ENCODE measurements around the gene HRAS. TPM values are rescaled to one million over a fixed set of nuclear protein-coding genes. Genes with fewer than 3 reads are reported as not detected.

HRAS gene
- total RNA-seq, 3 donors from 2014 or later (not counting 1 experiment from before 2014, with no cell fraction given), result 27.6 to 35.0 (median 30.6) TPM

DNA sequence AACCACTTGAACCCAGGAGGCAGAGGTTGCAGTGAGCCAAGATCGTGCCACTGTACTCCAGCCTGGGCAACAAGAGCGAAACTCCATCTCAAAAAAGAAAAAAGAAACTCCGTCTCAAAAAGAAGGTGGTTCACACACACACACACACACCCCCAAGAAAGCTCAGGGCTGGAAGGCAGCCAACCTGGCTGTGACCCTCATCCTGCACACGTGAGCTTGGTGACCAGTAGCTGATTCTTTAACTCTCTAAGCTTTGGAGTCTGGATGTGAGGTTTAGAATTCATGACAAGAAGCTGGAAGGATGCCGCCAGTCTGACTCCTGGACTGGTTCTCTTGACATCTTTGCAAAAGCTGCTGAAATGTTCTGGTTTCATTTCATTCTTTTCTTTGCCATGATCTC, 26.4 kb downstream of the HRAS start:
- no peak overlapping the region for H3K4me3 ChIP-seq (ENCODE audit: low read length)
- 88% methylated on average over 3 of the region's 5 CpGs for WGBS (ENCODE audit: insufficient coverage)
- Mint-ChIP-seq H3K4me1 (peaks cover 8 to 18% of the 10 kb centered on the region in 2 donors), H3K9me3 (no peaks in the 10 kb centered on the region), H3K4me3 (peak overlapping the region; percentile 17), H3K27ac (no peak overlapping the region), H3K27me3 (ENCODE audit: low read depth in 2 of 2) (no peaks in the 10 kb centered on the region), H3K36me3 (no peaks in the 10 kb centered on the region)
- ATAC-seq (no peak), DNase-seq (no peak)
- intact Hi-C loops (cut with micrococcal nuclease), result loop anchor here (5.0 kb wide), 1 partner anchor 102 kb away; no protein-coding TSS in a partner anchor
- H3K27ac ChIP-seq (ENCODE audit: low read length), result no peak overlapping the region
- peaks cover 33% of the 10 kb centered on the region for H3K4me1 ChIP-seq (ENCODE audit: control insufficient read depth, insufficient read depth, low read length)
- TF ChIP-seq, protein P1, sequence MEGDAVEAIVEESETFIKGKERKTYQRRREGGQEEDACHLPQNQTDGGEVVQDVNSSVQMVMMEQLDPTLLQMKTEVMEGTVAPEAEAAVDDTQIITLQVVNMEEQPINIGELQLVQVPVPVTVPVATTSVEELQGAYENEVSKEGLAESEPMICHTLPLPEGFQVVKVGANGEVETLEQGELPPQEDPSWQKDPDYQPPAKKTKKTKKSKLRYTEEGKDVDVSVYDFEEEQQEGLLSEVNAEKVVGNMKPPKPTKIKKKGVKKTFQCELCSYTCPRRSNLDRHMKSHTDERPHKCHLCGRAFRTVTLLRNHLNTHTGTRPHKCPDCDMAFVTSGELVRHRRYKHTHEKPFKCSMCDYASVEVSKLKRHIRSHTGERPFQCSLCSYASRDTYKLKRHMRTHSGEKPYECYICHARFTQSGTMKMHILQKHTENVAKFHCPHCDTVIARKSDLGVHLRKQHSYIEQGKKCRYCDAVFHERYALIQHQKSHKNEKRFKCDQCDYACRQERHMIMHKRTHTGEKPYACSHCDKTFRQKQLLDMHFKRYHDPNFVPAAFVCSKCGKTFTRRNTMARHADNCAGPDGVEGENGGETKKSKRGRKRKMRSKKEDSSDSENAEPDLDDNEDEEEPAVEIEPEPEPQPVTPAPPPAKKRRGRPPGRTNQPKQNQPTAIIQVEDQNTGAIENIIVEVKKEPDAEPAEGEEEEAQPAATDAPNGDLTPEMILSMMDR (IDR thresholded peaks at IDR 0.05), result no peak
- H3K27me3 ChIP-seq (ENCODE audit: control insufficient read depth, insufficient read depth, low read length), result no peaks in the 10 kb centered on the region
- peaks cover 6% of the 10 kb centered on the region for H3K36me3 ChIP-seq (ENCODE audit: control insufficient read depth, insufficient read depth, low read length)
- no peaks in the 10 kb centered on the region for H3K9me3 ChIP-seq (ENCODE audit: control insufficient read depth, insufficient read depth, low read length)

DNA sequence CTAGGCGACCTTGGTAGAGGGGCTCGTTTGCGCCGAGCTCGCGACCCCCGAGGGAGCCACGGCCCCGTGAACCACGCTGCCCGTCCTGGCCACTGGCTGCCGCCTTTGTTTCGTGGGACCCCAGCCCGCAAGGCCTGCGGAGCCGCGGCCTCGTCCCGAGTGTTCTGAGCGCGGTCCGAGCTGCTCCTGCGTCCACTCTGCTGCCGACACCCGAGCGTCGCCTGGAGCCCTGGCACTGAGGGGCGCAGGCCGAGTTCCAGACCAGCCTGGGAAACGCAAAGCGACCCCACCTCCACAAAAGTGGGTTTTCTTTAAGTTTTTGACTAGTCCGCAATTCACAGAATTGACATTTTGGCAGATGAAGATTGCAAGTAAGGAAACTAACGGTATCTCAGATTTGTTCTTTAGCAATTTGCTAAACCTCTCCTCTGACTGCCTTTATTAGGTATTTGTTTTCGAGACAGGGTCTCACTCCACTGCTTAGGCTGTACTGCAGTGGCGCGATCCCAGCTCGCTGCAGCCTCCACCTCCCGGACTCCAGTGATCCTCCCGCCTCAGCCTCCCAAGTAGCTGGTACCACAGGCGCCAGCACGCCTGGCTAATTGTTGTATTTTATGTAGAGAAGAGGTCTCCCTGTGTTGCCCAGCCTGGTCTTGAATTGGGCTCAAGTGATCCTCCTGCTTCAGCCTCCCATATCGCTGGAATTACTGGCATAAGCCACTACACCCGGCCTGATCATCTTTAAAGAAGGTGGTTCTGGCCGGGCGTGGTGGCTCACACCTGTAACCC, 27.5 kb downstream of the HRAS start:
- Mint-ChIP-seq H3K27me3 (ENCODE audit: low read depth in 2 of 2) (no peaks in the 10 kb centered on the region), H3K27ac (peak overlapping the region in 1 of 2 donors; percentile 99), H3K9me3 (no peaks in the 10 kb centered on the region), H3K36me3 (no peaks in the 10 kb centered on the region), H3K4me3 (peak overlapping the region; percentile 31), H3K4me1 (peaks cover 8 to 18% of the 10 kb centered on the region in 2 donors)
- intact Hi-C loops (cut with micrococcal nuclease), result loop anchor here (2.0 to 5.0 kb wide), 3 partner anchors 57 to 239 kb away; partner anchors contain the start of gene PTDSS2
- Histone ChIP-seq H3K36me3 (ENCODE audit: control insufficient read depth, insufficient read depth, low read length) (peaks cover 6% of the 10 kb centered on the region), H3K27ac (ENCODE audit: low read length) (no peak overlapping the region), H3K9me3 (ENCODE audit: control insufficient read depth, insufficient read depth, low read length) (no peaks in the 10 kb centered on the region), H3K4me1 (ENCODE audit: control insufficient read depth, insufficient read depth, low read length) (peaks cover 41% of the 10 kb centered on the region), H3K4me3 (ENCODE audit: low read length) (peak overlapping the region; percentile 17), H3K27me3 (ENCODE audit: control insufficient read depth, insufficient read depth, low read length) (no peaks in the 10 kb centered on the region)
- 44% methylated on average over 45 of the region's 45 CpGs for WGBS (ENCODE audit: insufficient coverage)
- TF ChIP-seq, protein P1 (IDR thresholded peaks at IDR 0.05), result no peak
- DNase-seq (no peak), ATAC-seq (no peak)

DNA sequence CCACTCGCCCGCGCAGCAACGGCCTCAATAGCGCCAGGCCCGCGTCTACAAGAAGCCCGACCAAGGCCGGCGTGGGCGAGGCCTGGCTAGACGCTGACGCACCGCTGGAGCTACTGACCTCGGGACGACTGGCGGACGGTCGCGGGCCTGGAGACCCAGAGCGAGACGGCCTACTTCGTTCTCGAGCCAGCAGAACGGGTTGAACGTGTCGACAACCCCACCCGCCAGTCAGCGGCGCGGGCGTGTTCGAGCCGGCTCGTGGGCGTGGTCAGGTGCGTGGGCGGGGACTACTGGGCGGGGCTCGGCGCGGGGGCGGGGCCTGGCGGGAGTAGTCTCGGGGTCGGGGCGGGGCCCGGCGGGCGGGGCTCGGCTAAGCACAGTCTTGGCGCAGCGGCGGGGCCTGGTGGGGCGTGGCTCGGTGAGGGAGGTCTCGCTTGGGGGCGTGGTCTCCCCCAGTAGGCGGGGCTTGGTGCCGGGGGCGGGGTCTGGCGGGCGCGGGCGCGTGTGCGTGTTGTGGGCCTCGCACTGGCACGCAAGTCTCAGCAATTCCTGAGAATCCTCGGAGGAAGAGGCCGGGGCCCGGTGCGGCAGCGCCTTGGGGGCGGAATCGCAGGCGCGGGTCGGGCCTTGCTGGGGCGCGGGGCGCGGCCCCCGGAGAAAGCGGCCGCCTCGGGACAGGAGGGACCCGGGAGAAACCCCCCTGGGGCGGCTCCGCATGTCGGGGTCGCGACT, 28.2 kb downstream of the HRAS start, which contains the start of gene RNH1:
RNH1 (minus strand) TSS at position 248 of the 732 bp plus-strand sequence. CDS start 5,080 bp downstream, outside the sequence.
- peaks cover 48% of the 10 kb centered on the region for H3K4me1 ChIP-seq (ENCODE audit: control insufficient read depth, insufficient read depth, low read length)
- peak within 1 kb of the TSS; percentile 98 for H3K4me3 ChIP-seq (ENCODE audit: low read length)
- DNase-seq (peak; percentile 97), ATAC-seq (peak; percentile 81 to 93 (median 83))
- Mint-ChIP-seq H3K36me3 (no peaks in the 10 kb centered on the region), H3K9me3 (no peaks in the 10 kb centered on the region), H3K4me1 (peaks cover 8 to 18% of the 10 kb centered on the region in 2 donors), H3K27ac (peak within 1 kb of the TSS; percentile 97 to 99), H3K27me3 (ENCODE audit: low read depth in 2 of 2) (no peaks in the 10 kb centered on the region), H3K4me3 (peak within 1 kb of the TSS; percentile 97)
- intact Hi-C loops (cut with micrococcal nuclease), result loop anchor here (1.0 to 5.0 kb wide), 4 partner anchors 11 to 238 kb away; partner anchors contain the start of gene PTDSS2
- TF ChIP-seq, protein P1 (IDR thresholded peaks at IDR 0.05), result no peak
- under 1% methylated on average over 93 of the region's 93 CpGs for WGBS (ENCODE audit: insufficient coverage)
- no peaks in the 10 kb centered on the region for H3K9me3 ChIP-seq (ENCODE audit: control insufficient read depth, insufficient read depth, low read length)
- H3K27me3 ChIP-seq (ENCODE audit: control insufficient read depth, insufficient read depth, low read length), result no peaks in the 10 kb centered on the region
- H3K27ac ChIP-seq (ENCODE audit: low read length), result peak within 1 kb of the TSS; percentile 100
- peaks cover 6% of the 10 kb centered on the region for H3K36me3 ChIP-seq (ENCODE audit: control insufficient read depth, insufficient read depth, low read length)

All from natural killer cell (primary cell).